C4-2B (cell line): ENCODE results near the gene SARM1.

ENCODE experiments used
- H3K27ac ChIP-seq: fragments of 450-650 bp; 2 replicates; pipeline ENCODE4 v1.5.1; 2017
- ZFX ChIP-seq: fragments of 450-650 bp; IDR thresholded peaks from 2 replicates; pipeline ENCODE4 v1.6.1; 2017
- TF ChIP-seq, protein P1 (sequence below): fragments of 450-650 bp; conservative IDR thresholded peaks from 2 replicates; pipeline ENCODE4 v1.5.1; 2017; ENCODE audit warnings: mild to moderate bottlenecking

The SARM1 gene

DNA sequence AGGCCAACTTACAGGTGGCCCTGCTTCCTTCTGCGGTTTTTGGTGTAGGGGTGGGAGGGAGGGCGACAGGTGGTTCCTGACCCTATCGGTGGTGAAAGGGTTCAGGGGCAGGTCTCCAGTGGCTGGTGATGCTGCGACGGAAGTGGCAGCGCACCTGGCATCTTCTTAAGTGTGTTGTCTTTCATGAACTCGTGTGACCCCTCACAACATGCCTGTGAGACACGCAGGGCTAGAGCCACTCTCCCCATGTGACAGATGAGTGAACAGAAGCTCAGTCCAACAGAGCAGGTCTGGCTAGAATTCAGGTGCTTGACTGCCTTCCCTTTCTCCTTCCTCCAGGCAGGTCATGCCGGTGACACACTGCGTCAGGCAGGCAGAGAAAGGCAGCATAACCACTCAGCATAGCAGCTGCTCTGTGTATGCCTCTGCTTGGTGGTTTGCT lies 28.0 kb upstream of the SARM1 start:
- no peak overlapping the region for H3K27ac ChIP-seq
- TF ChIP-seq, protein P1, sequence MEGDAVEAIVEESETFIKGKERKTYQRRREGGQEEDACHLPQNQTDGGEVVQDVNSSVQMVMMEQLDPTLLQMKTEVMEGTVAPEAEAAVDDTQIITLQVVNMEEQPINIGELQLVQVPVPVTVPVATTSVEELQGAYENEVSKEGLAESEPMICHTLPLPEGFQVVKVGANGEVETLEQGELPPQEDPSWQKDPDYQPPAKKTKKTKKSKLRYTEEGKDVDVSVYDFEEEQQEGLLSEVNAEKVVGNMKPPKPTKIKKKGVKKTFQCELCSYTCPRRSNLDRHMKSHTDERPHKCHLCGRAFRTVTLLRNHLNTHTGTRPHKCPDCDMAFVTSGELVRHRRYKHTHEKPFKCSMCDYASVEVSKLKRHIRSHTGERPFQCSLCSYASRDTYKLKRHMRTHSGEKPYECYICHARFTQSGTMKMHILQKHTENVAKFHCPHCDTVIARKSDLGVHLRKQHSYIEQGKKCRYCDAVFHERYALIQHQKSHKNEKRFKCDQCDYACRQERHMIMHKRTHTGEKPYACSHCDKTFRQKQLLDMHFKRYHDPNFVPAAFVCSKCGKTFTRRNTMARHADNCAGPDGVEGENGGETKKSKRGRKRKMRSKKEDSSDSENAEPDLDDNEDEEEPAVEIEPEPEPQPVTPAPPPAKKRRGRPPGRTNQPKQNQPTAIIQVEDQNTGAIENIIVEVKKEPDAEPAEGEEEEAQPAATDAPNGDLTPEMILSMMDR, result no peak
- no peak for TF ChIP-seq ZFX

DNA sequence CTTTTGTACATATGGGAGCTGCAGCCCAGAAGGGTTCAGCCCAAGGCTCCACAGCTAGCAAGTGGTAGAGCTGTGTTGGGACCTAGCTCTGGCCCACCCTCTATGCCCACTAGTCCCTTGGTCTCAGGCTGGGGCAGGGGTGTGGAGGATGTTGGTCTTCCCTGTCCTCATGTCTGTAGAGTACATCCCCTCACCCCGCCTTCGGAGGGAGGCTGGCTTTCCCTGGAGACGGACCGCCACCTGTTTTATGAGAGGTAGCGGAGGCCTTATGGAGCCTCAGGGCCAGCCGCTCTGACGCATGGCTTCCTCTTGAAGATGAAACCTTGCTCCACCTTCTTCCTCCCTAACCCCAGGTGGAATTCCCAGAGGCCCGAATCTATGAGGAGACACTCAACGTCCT lies 27.5 kb upstream of the SARM1 start:
- no peak overlapping the region for H3K27ac ChIP-seq
- TF ChIP-seq, protein P1, result no peak
- TF ChIP-seq ZFX, result no peak

DNA sequence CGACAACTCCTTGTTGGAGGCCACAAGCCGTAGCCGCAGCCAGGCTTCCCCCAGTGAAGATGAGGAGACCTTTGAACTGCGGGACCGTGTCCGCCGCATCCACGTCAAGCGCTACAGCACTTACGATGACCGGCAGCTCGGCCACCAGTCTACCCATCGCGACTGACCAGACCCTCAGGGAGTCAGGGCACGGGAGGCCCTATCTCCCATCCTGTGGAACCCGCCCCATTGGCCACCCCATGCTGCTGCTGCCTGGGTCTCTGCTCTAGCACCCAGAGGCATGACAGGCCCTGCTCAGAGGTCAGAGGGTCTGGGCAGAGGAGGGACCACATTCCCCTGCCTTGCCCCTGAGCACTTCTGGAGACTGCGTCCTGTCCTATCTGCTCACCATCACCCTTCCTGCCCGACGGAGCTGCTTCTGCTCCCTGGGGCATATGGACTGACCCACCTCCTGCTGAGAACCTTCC lies 27.0 kb upstream of the SARM1 start:
- no peak overlapping the region for H3K27ac ChIP-seq
- TF ChIP-seq, protein P1, result no peak

DNA sequence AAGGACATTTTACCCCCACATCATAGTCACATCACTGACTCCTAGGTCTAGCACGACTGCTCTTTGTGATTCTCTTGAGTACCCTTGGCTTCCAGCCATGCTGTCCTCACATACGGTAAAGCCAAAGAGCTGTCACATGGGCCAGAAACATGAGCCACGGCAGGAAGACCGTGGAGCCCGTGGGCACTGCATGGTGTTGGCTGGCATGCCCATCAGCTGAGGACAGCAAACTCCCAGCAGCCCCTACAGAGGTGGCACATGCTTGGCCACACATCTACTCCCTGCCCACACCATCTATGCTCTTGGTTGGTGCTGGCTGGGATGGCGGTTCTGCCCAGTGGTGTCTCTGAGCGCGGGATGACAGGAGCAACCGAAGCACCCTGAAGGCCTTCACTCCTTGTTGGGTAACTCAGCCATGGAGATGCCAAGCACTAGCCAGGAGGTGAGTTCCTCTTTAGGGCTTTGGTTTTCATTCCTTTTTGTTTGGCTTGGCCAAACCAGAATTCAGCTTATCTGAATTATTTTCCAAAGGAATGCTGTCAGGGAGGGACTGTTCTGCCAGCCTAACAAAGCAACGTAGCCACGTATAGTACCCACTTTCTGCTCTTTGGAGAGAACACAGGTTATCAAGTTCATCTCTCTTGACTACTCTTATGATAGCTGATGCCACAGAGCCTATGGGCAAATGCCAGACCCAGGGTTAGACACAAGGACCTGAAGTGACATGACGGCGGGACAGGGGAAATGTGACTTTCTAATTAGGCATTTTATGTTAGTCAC lies 25.9 kb upstream of the SARM1 start:
- H3K27ac ChIP-seq, result peak overlapping the region; percentile 7; the same call in 1 of the 2 replicates
- TF ChIP-seq ZFX, result no peak
- TF ChIP-seq, protein P1, result no peak

GRCh38 chr17:28346199-28346580 lies 25.3 kb upstream of the SARM1 start:
- TF ChIP-seq, protein P1, result no peak
- no peak for TF ChIP-seq ZFX
- H3K27ac ChIP-seq, result no peak overlapping the region; the same call in 1 of the 2 replicates

GRCh38 chr17:28346746-28347246 lies 24.7 kb upstream of the SARM1 start:
- H3K27ac ChIP-seq, result peak overlapping the region; percentile 15

More at GRCh38 chr17:28346746-28347246, 24.7 kb upstream of the SARM1 start:
- TF ChIP-seq, protein P1, result no peak; the same call in 1 of the 2 replicates
- no peak for TF ChIP-seq ZFX
